Jurkat, Clone E6-1 (cell line): ENCODE results near the gene CER1.
"Not testable (repeated sequence)": the region's sequence is repeated elsewhere in the genome, so short reads cannot be mapped to it uniquely, and the experiment has no call there.

Source experiments
- DNase-seq: peaks from one replicate; pipeline ENCODE4 v3.0.0-alpha.2; 2011; ENCODE audit warnings: low read depth, low spot score
- H3K4me3 ChIP-seq: 2 replicates; pipeline ENCODE4 v1.5.1; 2011; ENCODE audit warnings: mild to moderate bottlenecking, low read length, control low read depth, moderate library complexity

CER1 gene

GRCh38 chr9:14723301-14723700, 768 bp upstream of the CER1 start:
- no peak for DNase-seq
- no peak overlapping the region for H3K4me3 ChIP-seq

- no peak for DNase-seq
- H3K4me3 ChIP-seq, result no peak overlapping the region
Observed at GRCh38 chr9:14719231-14719923, 3.2 kb downstream of the CER1 start.

GRCh38 chr9:14715102-14715501, 7.4 kb downstream of the CER1 start:
- H3K4me3 ChIP-seq, result no peak overlapping the region
- DNase-seq, result no peak

- no peak overlapping the region for H3K4me3 ChIP-seq
- DNase-seq, result no peak
Observed at GRCh38 chr9:14713187-14713767, 9.3 kb downstream of the CER1 start.

DNA sequence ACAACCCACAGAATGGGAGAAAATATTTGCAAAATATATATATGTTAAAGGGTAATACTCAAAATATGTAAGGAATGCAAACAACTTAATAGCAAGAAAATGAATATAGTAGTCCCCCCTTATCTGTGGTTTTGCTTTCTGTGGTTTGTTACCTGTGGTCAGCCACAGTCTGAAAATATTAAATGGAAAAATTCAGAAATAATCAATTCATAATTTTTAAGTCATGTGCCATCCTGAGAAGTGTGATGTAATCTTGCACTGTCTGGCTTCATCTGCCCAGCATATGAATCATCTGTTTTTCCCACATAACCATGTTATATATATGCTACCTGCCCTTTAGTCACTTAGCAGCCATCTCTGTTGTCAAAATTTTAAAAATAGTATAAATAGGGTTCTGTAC, 11.7 kb downstream of the CER1 start:
- H3K4me3 ChIP-seq, result no peak overlapping the region
- no peak for DNase-seq

DNA sequence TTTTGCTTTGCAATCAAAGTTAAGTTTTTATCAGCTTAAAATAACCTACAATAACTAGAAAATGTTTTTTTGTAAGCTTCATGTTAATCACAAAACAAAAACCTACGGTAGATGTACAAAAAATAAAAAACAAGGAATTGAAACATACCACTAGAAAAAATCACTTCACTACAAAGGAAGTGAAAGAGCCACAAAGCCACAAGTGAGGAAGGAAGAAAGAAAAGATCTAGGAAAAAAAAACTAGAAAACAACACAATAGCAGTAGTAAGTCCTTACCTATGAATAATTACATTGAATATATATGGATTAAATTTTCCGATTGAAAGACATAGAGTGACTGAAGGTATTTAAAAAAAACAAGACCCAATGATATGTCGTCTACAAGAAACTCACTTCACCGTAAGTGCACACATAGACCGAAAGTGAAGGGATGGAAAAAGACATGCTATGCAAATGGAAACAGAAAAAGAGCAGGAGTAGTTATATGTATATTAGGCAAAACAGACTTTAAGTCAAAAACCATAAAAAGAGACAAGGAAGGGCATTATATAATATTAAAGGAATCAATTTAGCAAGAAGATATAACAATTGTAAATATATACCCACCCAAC, 15.9 kb downstream of the CER1 start:
- no peak for DNase-seq
- H3K4me3 ChIP-seq, result no peak overlapping the region

GRCh38 chr9:14705079-14705478, 17.5 kb downstream of the CER1 start:
- no peak for DNase-seq
- no peak overlapping the region for H3K4me3 ChIP-seq

DNA sequence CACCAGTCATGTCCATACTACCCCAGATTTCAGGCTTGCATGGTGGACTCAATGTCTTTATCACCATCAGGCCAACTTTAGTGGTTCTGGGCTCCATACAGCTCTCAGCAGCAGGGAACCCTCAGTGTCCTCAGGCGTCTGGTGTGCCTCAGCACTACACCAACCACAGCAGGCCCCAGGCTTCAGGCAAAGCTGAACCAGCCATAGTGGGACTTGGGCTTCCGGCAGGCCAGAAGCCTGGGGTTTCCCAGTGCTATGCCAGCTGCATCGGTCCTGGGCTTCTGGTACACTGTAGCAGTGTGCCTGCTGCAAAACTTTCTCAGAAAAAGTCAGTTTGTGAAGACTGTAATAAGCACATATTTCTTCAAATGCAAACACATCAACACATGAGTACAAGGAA, 18.3 kb downstream of the CER1 start:
- H3K4me3 ChIP-seq, result no peak overlapping the region
- no peak for DNase-seq

- H3K4me3 ChIP-seq, result no peak overlapping the region
- DNase-seq, result no peak
Observed at GRCh38 chr9:14702200-14702720, 20.3 kb downstream of the CER1 start.

DNA sequence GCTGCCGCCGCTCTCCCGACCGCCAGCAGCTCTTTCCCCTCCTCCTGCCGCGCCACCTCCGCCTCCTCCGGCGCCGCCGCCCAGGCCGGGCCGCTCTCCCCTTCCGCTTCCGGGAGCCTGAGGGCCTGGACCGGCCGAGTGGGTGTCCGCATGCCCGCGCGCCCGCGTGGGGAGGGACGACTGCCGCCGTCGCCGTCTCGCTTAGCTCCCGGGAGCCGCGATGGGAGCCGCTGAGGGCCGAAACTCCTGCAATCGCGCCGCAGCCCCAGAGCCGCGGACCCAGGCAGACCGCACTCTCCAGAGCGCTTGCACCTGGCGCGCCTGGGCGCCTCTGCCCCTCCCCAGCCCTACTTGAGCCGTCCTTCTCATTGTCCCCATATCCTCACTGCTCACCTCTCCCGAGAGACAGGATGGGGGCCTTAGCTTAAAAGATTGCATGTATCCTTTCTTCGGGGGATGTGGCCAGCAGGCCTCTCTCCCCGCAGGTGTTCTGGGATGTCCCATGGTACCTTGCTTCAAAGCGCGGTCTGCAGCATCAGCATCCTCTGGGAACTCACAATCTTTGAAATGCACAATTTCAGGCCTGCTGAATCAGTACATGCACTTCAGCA, 29.2 kb downstream of the CER1 start, which contains the start of gene ZDHHC21:
TSS of gene ZDHHC21 (minus strand) at position 182 of the 611 bp plus-strand sequence. CDS start 19,092 bp downstream, outside the sequence.
- DNase-seq, result peak; percentile 18
- peak within 1 kb of the TSS; percentile 60 for H3K4me3 ChIP-seq

DNA sequence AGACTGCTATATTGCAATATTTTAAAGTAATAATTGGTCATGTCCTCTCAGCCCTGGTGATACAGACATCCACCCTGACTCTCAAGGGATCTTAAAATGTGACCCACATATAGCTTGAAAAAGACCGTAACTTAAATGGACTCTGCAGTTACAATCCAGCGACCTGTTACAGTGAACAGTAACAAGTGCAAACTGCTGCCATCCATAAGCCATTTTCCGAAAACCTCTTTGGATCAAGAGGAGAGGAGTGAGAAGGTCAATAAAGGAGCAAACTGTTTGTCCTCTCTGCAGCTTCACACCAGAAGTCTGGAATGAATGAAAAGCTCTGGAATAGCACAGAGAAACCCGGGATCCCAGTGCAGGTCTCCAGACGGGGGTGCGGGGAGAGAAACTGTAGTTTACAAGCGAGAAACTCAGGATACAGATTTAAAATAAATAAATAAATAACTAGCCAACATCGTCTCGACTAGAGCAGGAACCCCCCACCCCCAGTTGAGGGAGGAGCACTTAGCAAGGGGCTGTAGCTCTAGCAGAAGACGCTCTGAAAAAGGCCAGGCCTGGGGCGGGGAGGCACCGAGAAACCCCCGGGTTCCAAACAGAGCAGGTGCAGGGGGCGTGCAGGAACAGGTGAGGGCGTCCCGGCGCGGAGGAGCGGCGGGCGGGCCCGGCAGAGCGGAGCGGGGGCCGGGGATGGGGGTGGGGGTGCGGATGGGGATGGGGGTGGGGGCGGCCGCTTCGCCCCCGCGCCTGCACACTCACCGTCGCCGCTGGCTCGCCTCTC, 29.9 kb downstream of the CER1 start:
- peak; percentile 14 for DNase-seq
- H3K4me3 ChIP-seq, result peak overlapping the region; percentile 60

DNA sequence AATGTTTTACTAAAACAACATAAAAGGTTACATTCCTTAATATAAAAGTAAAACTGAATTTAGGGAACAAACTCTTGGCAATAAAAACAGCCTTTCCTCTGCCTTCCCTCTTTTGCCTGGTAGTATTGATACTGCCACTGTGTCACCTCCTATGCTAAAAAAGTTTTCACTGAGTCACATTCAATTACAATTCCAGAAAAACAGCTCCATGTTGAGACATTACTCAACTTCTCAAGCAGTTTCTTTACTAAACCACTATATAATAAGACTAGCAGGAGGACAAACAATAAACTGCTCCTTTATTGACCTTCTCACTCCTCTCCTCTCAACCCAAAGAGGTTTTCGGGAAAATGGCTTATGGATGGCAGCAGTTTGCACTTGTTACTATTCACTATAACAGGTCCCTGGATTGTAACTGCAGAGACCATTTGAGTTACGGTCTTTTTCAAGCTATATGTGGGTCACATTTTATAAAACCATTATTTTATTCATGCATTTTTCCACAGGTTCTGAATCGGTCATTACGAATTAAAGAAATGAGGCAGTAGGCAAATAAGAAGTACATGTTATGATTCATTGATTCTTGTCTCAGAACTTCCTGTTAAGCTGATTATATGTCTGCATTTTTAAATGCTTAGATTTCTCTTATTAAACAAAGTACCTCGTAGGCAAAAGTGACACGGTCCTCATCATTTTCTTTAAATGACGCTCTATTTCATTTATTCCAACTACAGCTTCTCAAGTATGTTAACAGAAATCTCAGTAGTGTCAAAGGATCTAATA, 31.4 kb downstream of the CER1 start:
- DNase-seq, result no peak
- no peak overlapping the region for H3K4me3 ChIP-seq

DNA sequence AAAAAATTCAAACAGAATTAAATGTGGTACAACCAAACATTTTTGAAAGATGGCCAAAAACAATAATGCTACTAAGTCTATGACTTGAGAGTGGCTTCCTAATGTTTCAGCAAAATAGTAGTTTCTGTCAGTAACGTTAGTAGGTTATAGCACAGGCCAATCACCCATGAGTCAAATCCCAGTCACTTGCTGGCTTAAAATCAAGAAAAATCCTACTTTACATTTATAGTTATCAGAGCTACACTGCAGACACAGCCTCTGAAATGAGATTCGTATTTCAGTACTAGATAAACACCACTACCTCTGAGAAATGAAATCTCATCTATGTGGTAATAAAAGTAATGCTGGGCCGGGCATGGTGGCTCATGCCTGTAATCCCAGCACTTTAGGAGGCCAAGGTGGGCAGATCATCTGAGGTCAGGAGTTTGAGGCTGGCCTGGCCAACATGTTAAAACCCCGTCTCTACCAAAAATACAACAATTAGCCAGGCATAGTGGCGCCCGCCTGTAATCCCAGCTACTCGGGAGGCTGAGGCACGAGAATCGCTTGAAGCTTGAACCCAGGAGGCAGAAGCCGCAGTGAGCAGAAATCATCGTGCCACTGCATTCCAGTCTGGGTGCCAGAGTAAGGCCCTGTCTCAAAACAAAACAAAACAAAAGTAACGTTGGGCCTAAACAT, 35.4 kb downstream of the CER1 start:
- no peak overlapping the region for H3K4me3 ChIP-seq
- no peak for DNase-seq

- no peak for DNase-seq
- no peak overlapping the region for H3K4me3 ChIP-seq
Observed at GRCh38 chr9:14686168-14686567, 36.4 kb downstream of the CER1 start.

GRCh38 chr9:14682616-14683015, 39.9 kb downstream of the CER1 start:
- not testable (repeated sequence) for H3K4me3 ChIP-seq, DNase-seq

GRCh38 chr9:14678776-14679175, 43.8 kb downstream of the CER1 start:
- H3K4me3 ChIP-seq, result no peak overlapping the region
- DNase-seq, result no peak

DNA sequence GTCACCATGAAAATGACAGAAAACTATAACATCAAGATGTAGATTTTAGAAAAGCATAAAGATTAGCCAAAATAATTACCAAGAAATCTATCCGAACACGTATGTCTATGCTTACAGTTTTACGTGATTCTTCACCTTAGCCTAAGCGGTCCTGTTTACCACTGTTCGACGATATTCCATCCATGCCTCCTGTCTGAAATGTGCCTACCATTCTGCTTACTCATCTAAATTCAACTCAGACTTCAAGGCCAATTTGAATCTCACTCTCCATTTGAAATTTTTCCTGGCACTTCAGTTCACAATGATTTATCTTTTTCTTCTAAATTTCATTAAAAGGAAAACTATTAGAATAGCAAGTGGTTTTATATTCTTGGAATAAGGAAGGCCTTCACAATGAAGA, 44.7 kb downstream of the CER1 start:
- no peak overlapping the region for H3K4me3 ChIP-seq
- DNase-seq, result no peak

GRCh38 chr9:14677396-14677795, 45.1 kb downstream of the CER1 start:
- no peak overlapping the region for H3K4me3 ChIP-seq
- no peak for DNase-seq
